CD4-positive, alpha-beta T cell treated with Interleukin-21 for 1 hour (primary cell): Measurements from ENCODE around the gene VEPH1.
"Not testable (repeated sequence)": the region's sequence is repeated elsewhere in the genome, so short reads cannot be mapped to it uniquely, and the experiment has no call there.

ENCODE experiments used
- DNase-seq: peaks from one replicate; pipeline ENCODE4 v3.0.0-alpha.2; 2020

The VEPH1 gene

GRCh38 chr3:157381606-157382005, 121.6 kb downstream of the VEPH1 start:
- no peak for DNase-seq

GRCh38 chr3:157379525-157380140, 123.6 kb downstream of the VEPH1 start:
- no peak for DNase-seq

- DNase-seq, result no peak
Measured at GRCh38 chr3:157376603-157377300, 126.5 kb downstream of the VEPH1 start.

- no peak for DNase-seq
Measured at GRCh38 chr3:157375342-157375986, 127.8 kb downstream of the VEPH1 start.

GRCh38 chr3:157374933-157375332, 128.3 kb downstream of the VEPH1 start:
- no peak for DNase-seq

- DNase-seq, result no peak
Measured at GRCh38 chr3:157373783-157374182, 129.4 kb downstream of the VEPH1 start.

GRCh38 chr3:157370867-157371266, 132.3 kb downstream of the VEPH1 start:
- DNase-seq, result no peak

GRCh38 chr3:157369727-157370421, 133.3 kb downstream of the VEPH1 start:
- DNase-seq, result no peak

GRCh38 chr3:157368171-157368570, 135.0 kb downstream of the VEPH1 start:
- DNase-seq, result no peak

- no peak for DNase-seq
Measured at GRCh38 chr3:157363393-157363792, 139.8 kb downstream of the VEPH1 start.

- DNase-seq, result no peak
Measured at GRCh38 chr3:157362348-157362747, 140.9 kb downstream of the VEPH1 start.

- no peak for DNase-seq
Measured at GRCh38 chr3:157360044-157360443, 143.2 kb downstream of the VEPH1 start.

GRCh38 chr3:157356541-157356940, 146.7 kb downstream of the VEPH1 start:
- no peak for DNase-seq

- no peak for DNase-seq
Measured at GRCh38 chr3:157355276-157355675, 147.9 kb downstream of the VEPH1 start.

- no peak for DNase-seq
Measured at GRCh38 chr3:157354722-157355121, 148.5 kb downstream of the VEPH1 start.

GRCh38 chr3:157354254-157354653, 149.0 kb downstream of the VEPH1 start:
- DNase-seq, result no peak

GRCh38 chr3:157353652-157354051, 149.6 kb downstream of the VEPH1 start:
- no peak for DNase-seq

- DNase-seq, result no peak
Measured at GRCh38 chr3:157351981-157352380, 151.2 kb downstream of the VEPH1 start.

GRCh38 chr3:157350651-157351050, 152.6 kb downstream of the VEPH1 start:
- DNase-seq, result not testable (repeated sequence)

GRCh38 chr3:157348304-157349075, 154.7 kb downstream of the VEPH1 start:
- DNase-seq, result not testable (repeated sequence)

GRCh38 chr3:157347577-157348303, 155.5 kb downstream of the VEPH1 start:
- no peak for DNase-seq
